Measurements from ENCODE around the gene DIP2C.

DIP2C gene

GRCh38 chr10:566241-566885 is 123.1 kb downstream of the DIP2C start:
- H3K27me3 Mint-ChIP-seq, result peaks cover 5% of the 10 kb centered on the region
- H3K4me1 Mint-ChIP-seq, result no peaks in the 10 kb centered on the region
- H3K4me3 Mint-ChIP-seq, result no peak overlapping the region
- CTCF ChIA-PET, result no interaction called here
- peaks cover 5% of the 10 kb centered on the region for H3K9me3 Mint-ChIP-seq
- H3K27ac Mint-ChIP-seq, result no peak overlapping the region
- no peak for DNase-seq
- H3K36me3 Mint-ChIP-seq, result no peaks in the 10 kb centered on the region

GRCh38 chr10:565676-566075 is 123.8 kb downstream of the DIP2C start:
- no peaks in the 10 kb centered on the region for H3K4me1 Mint-ChIP-seq
- H3K9me3 Mint-ChIP-seq, result peaks cover 5% of the 10 kb centered on the region
- CTCF ChIA-PET, result no interaction called here
- no peak overlapping the region for H3K4me3 Mint-ChIP-seq
- H3K27me3 Mint-ChIP-seq, result peaks cover 7% of the 10 kb centered on the region
- no peaks in the 10 kb centered on the region for H3K36me3 Mint-ChIP-seq
- DNase-seq, result no peak
- no peak overlapping the region for H3K27ac Mint-ChIP-seq

GRCh38 chr10:565146-565545 is 124.3 kb downstream of the DIP2C start:
- Mint-ChIP-seq H3K27ac (no peak overlapping the region), H3K36me3 (no peaks in the 10 kb centered on the region), H3K9me3 (peaks cover 5% of the 10 kb centered on the region), H3K4me1 (no peaks in the 10 kb centered on the region), H3K27me3 (peaks cover 7% of the 10 kb centered on the region), H3K4me3 (no peak overlapping the region)
- no peak for DNase-seq
- CTCF ChIA-PET, result no interaction called here

GRCh38 chr10:563827-564226 is 125.6 kb downstream of the DIP2C start:
- Mint-ChIP-seq H3K9me3 (peaks cover 5% of the 10 kb centered on the region), H3K4me3 (no peak overlapping the region), H3K36me3 (no peaks in the 10 kb centered on the region), H3K27me3 (peaks cover 7% of the 10 kb centered on the region), H3K27ac (no peak overlapping the region), H3K4me1 (no peaks in the 10 kb centered on the region)
- CTCF ChIA-PET, result no interaction called here
- DNase-seq, result no peak

GRCh38 chr10:562142-562541 is 127.3 kb downstream of the DIP2C start:
- H3K4me1 Mint-ChIP-seq, result peaks cover 8% of the 10 kb centered on the region
- no peaks in the 10 kb centered on the region for H3K36me3 Mint-ChIP-seq
- CTCF ChIA-PET, result no interaction called here
- H3K9me3 Mint-ChIP-seq, result peaks cover 5% of the 10 kb centered on the region
- no peak for DNase-seq
- no peak overlapping the region for H3K27ac Mint-ChIP-seq
- H3K4me3 Mint-ChIP-seq, result no peak overlapping the region
- peaks cover 7% of the 10 kb centered on the region for H3K27me3 Mint-ChIP-seq

- Mint-ChIP-seq H3K9me3 (peaks cover 5% of the 10 kb centered on the region), H3K36me3 (no peaks in the 10 kb centered on the region), H3K4me3 (no peak overlapping the region), H3K27me3 (peaks cover 7% of the 10 kb centered on the region), H3K27ac (no peak overlapping the region), H3K4me1 (peaks cover 11% of the 10 kb centered on the region)
- no peak for DNase-seq
- CTCF ChIA-PET, result no interaction called here
These were observed 127.7 kb downstream of the DIP2C start for GRCh38 chr10:561721-562120.

- CTCF ChIA-PET, result no interaction called here
- Mint-ChIP-seq H3K9me3 (peaks cover 5% of the 10 kb centered on the region), H3K36me3 (no peaks in the 10 kb centered on the region), H3K4me1 (peaks cover 14% of the 10 kb centered on the region), H3K4me3 (no peak overlapping the region), H3K27me3 (peaks cover 7% of the 10 kb centered on the region), H3K27ac (no peak overlapping the region)
- no peak for DNase-seq
These were observed 129.0 kb downstream of the DIP2C start for GRCh38 chr10:560314-560992.

- peaks cover 5% of the 10 kb centered on the region for H3K9me3 Mint-ChIP-seq
- H3K27me3 Mint-ChIP-seq, result peaks cover 7% of the 10 kb centered on the region
- CTCF ChIA-PET, result no interaction called here
- peaks cover 14% of the 10 kb centered on the region for H3K4me1 Mint-ChIP-seq
- DNase-seq, result no peak
- no peaks in the 10 kb centered on the region for H3K36me3 Mint-ChIP-seq
- no peak overlapping the region for H3K27ac Mint-ChIP-seq
- no peak overlapping the region for H3K4me3 Mint-ChIP-seq
These were observed 129.8 kb downstream of the DIP2C start for GRCh38 chr10:559767-560047.

- CTCF ChIA-PET, result no interaction called here
- peaks cover 7% of the 10 kb centered on the region for H3K27me3 Mint-ChIP-seq
- no peak overlapping the region for H3K4me3 Mint-ChIP-seq
- no peak overlapping the region for H3K27ac Mint-ChIP-seq
- no peak for DNase-seq
- H3K9me3 Mint-ChIP-seq, result peaks cover 3% of the 10 kb centered on the region
- no peaks in the 10 kb centered on the region for H3K36me3 Mint-ChIP-seq
- peaks cover 14% of the 10 kb centered on the region for H3K4me1 Mint-ChIP-seq
These were observed 130.3 kb downstream of the DIP2C start for GRCh38 chr10:558891-559766.

GRCh38 chr10:558364-558763 is 131.1 kb downstream of the DIP2C start:
- Mint-ChIP-seq H3K4me3 (no peak overlapping the region), H3K36me3 (no peaks in the 10 kb centered on the region), H3K27ac (no peak overlapping the region), H3K9me3 (no peaks in the 10 kb centered on the region), H3K27me3 (peaks cover 7% of the 10 kb centered on the region), H3K4me1 (peaks cover 14% of the 10 kb centered on the region)
- CTCF ChIA-PET, result no interaction called here
- no peak for DNase-seq

GRCh38 chr10:557792-558328 is 131.6 kb downstream of the DIP2C start:
- Mint-ChIP-seq H3K4me1 (peaks cover 14% of the 10 kb centered on the region), H3K27me3 (peaks cover 11% of the 10 kb centered on the region), H3K36me3 (no peaks in the 10 kb centered on the region), H3K9me3 (no peaks in the 10 kb centered on the region), H3K4me3 (no peak overlapping the region), H3K27ac (peak overlapping the region; percentile 62)
- CTCF ChIA-PET, result no interaction called here
- DNase-seq, result peak; percentile 62

- Mint-ChIP-seq H3K4me3 (no peak overlapping the region), H3K27me3 (peaks cover 13% of the 10 kb centered on the region), H3K36me3 (no peaks in the 10 kb centered on the region), H3K9me3 (no peaks in the 10 kb centered on the region), H3K27ac (no peak overlapping the region), H3K4me1 (peaks cover 14% of the 10 kb centered on the region)
- no peak for DNase-seq
- CTCF ChIA-PET, result no interaction called here
These were observed 132.4 kb downstream of the DIP2C start for GRCh38 chr10:556971-557637.

- Mint-ChIP-seq H3K27me3 (peaks cover 12% of the 10 kb centered on the region), H3K4me1 (peaks cover 14% of the 10 kb centered on the region), H3K27ac (no peak overlapping the region), H3K9me3 (no peaks in the 10 kb centered on the region), H3K36me3 (no peaks in the 10 kb centered on the region), H3K4me3 (no peak overlapping the region)
- DNase-seq, result no peak
- CTCF ChIA-PET, result no interaction called here
These were observed 133.7 kb downstream of the DIP2C start for GRCh38 chr10:555682-556350.

GRCh38 chr10:555281-555680 is 134.2 kb downstream of the DIP2C start:
- no peaks in the 10 kb centered on the region for H3K9me3 Mint-ChIP-seq
- peaks cover 12% of the 10 kb centered on the region for H3K27me3 Mint-ChIP-seq
- no peak for DNase-seq
- H3K36me3 Mint-ChIP-seq, result no peaks in the 10 kb centered on the region
- no peak overlapping the region for H3K27ac Mint-ChIP-seq
- CTCF ChIA-PET, result no interaction called here
- peaks cover 14% of the 10 kb centered on the region for H3K4me1 Mint-ChIP-seq
- no peak overlapping the region for H3K4me3 Mint-ChIP-seq

All from activated naive CD4-positive, alpha-beta T cell treated with anti-CD3 and anti-CD28 coated beads, Interleukin-2, amount 10 ng/mL, durations not matched to agents 7 days and 5 days (primary cell).